Body of pancreas (tissue), 4 donors: ENCODE data around the gene CDKL1. TPM values are rescaled to one million over a fixed set of nuclear protein-coding genes. Genes with fewer than 3 reads are reported as not detected.

Source experiments
- ATAC-seq: fragments of 150-250 bp; one replicate; pipeline ENCODE4 v1.9.1; 2016
- DNase-seq, 4 donors: peaks; one replicate each; pipeline ENCODE4 v3.0.0-alpha.2; 2019
- H3K27ac ChIP-seq, 4 donors: fragments of 200-600 bp; sonication (generic); 1 replicate in 3 of 4; 2 replicates in 1 of 4; pipeline versions ENCODE4 v1.5.1 to v1.6.1; 2016 to 2019; ENCODE audit warnings: mild to moderate bottlenecking in 1 of 4, mixed read lengths in 1 of 4, moderate library complexity in 1 of 4
- H3K27me3 ChIP-seq, 2 donors: fragments of 200-600 bp; sonication (generic); one replicate each; pipeline ENCODE4 v1.6.0; 2016; ENCODE audit warnings: mild to moderate bottlenecking in 1 of 2
- H3K36me3 ChIP-seq, 2 donors: fragments of 200-600 bp; sonication (generic); replicated peaks in 1 of 2; 2 replicates each; pipeline ENCODE4 v1.5.1; 2016; ENCODE audit warnings: low read depth in 2 of 2; ENCODE audit not compliant: insufficient read depth in 1 of 2
- H3K4me1 ChIP-seq: fragments of 200-600 bp; sonication (generic); one replicate; pipeline ENCODE4 v1.6.0; 2016
- H3K4me3 ChIP-seq, 2 donors: fragments of 200-600 bp; sonication (generic); 1 replicate in 1 of 2; 2 replicates in 1 of 2; pipeline ENCODE4 v1.5.1; 2016 to 2019
- H3K9me3 ChIP-seq, 3 donors: fragments of 200-600 bp; sonication (generic); 1 replicate in 2 of 3; 2 replicates in 1 of 3; pipeline ENCODE4 v1.5.1; 2016
- POLR2A ChIP-seq, 3 donors: fragments of 450-650 bp; IDR thresholded peaks; one replicate each; pipeline ENCODE4 v1.6.1; 2016; ENCODE audit warnings: antibody characterized with exemption in 3 of 3, mild to moderate bottlenecking in 2 of 3
- WGBS, 2 donors: methylation state at CpG; one replicate each; pipeline ENCODE4 v1.1.5; 2017; 5-methylcytosine and 5-hydroxymethylcytosine counted together
- intact Hi-C: fragments of 100-400 bp; cut with DNase I; formaldehyde crosslinking; loops from one replicate; pipeline ENCODE4 v1.15.1; 2023
- total RNA-seq, 2 donors: library from RNA; depleted of rRNA; stranded (reverse); fragments of >200 nt; gene quantifications; one replicate each; pipeline ENCODE4 v1.1.0, GENCODE V29; 2016
- TF ChIP-seq, protein P1 (sequence below), 7 experiments: fragments of 450-650 bp in 4 of 7; fragments of 200-600 bp in 3 of 7; sonication (generic) in 3 of 7; IDR thresholded peaks; one replicate each; pipeline ENCODE4 v1.5.1; 2016 to 2019; ENCODE audit warnings: antibody characterized with exemption in 7 of 7

CDKL1 gene
- total RNA-seq, 2 donors from 2014 or later, result 6.2 to 7.3 TPM

DNA sequence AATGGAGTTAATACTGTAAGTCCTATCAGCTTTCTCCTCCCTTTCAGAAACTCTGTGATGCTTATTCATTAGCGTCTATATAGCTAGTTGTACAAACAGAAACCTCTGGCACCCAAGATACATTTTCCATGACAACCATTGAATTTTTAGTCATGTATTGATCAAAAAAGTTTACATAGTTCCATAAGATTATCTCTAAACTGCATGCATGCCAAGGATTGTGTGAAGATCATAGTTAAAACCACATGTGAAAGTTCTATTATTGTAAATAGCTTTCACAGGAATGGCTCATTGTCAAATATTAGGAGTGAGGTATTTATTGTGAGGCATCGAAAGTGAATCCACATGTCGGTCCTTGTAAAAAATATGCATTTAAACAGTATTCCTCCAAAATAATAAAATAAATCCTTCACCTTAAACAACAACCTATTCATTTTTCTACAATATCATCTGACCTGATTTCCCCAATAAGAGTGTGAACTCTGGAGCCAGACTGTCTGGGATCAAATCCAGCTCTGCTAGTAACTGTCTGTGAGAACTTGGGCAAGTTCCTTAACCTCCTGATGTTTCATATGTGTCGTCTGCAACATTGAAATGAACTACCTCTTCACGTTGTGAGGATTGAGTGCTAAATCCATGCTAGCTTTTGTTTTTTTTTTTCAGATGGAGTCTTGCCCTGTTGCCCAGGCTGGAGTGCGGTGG lies 10.6 kb upstream of the CDKL1 start:
- H3K4me3 ChIP-seq, result no peak overlapping the region
- 36 to 48% methylated on average over 6 of the region's 6 CpGs for WGBS, 2 donors
- intact Hi-C loops, result no loop called here
- H3K9me3 ChIP-seq, result no peaks in the 10 kb centered on the region
- peak; percentile 50 for ATAC-seq
- DNase-seq, result peak in 2 of 4 donors; percentile 22 to 29
- no peaks in the 10 kb centered on the region for H3K36me3 ChIP-seq
- H3K4me1 ChIP-seq, result no peaks in the 10 kb centered on the region
- H3K27me3 ChIP-seq, result no peaks in the 10 kb centered on the region
- H3K27ac ChIP-seq, result no peak overlapping the region
- TF ChIP-seq, protein P1, sequence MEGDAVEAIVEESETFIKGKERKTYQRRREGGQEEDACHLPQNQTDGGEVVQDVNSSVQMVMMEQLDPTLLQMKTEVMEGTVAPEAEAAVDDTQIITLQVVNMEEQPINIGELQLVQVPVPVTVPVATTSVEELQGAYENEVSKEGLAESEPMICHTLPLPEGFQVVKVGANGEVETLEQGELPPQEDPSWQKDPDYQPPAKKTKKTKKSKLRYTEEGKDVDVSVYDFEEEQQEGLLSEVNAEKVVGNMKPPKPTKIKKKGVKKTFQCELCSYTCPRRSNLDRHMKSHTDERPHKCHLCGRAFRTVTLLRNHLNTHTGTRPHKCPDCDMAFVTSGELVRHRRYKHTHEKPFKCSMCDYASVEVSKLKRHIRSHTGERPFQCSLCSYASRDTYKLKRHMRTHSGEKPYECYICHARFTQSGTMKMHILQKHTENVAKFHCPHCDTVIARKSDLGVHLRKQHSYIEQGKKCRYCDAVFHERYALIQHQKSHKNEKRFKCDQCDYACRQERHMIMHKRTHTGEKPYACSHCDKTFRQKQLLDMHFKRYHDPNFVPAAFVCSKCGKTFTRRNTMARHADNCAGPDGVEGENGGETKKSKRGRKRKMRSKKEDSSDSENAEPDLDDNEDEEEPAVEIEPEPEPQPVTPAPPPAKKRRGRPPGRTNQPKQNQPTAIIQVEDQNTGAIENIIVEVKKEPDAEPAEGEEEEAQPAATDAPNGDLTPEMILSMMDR (IDR thresholded peaks at IDR 0.05), result no peak
- no peak for TF ChIP-seq POLR2A (IDR thresholded peaks at IDR 0.05)

DNA sequence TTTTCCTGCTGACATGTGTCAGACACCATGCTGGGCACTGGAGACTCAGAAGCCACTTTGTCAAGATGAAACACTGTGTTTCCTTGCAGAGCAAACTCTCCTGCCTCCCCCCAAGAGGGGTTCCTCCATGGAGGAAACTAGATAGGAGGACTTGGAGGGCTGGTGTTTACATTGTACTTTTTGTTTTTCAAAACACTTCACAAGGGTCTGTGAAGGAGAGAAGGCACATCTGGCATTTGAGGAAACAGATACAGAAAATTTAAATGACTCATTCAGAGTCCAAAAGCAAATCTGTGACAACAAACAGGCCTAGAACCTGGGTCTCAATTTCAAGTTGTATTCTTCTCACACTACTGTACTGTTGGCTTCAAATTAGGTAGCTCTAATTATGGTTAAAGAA lies 6.7 kb upstream of the CDKL1 start:
- no peak overlapping the region for H3K27ac ChIP-seq
- intact Hi-C loops, result no loop called here
- DNase-seq (no peak), ATAC-seq (no peak)
- no peaks in the 10 kb centered on the region for H3K27me3 ChIP-seq
- TF ChIP-seq POLR2A (IDR thresholded peaks at IDR 0.05), result no peak
- TF ChIP-seq, protein P1 (IDR thresholded peaks at IDR 0.05), result no peak
- H3K4me1 ChIP-seq, result no peaks in the 10 kb centered on the region
- H3K36me3 ChIP-seq, result no peaks in the 10 kb centered on the region
- no peak overlapping the region for H3K4me3 ChIP-seq
- H3K9me3 ChIP-seq, result no peaks in the 10 kb centered on the region

DNA sequence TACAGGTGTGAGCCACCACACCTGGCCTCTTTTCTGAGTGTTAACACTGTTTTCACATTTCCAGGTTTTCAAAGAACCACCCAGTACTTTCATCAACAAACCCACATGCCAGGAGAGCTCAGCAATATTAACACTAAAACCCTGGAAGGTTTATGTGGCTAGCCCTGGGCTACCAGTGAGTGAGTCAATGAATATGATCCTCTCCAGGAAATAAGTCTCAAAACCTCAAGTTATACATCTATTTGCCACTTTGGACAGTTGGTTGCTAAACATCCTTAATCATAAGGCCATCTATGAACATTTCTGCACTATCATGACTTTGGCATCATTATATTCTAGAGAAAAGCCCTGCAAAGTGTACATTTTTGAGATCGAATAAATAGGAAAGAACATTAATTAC lies 6.3 kb upstream of the CDKL1 start:
- intact Hi-C loops, result no loop called here
- WGBS, 2 donors, result 73 to 74% methylated on average over 1 of the region's 1 CpG
- no peaks in the 10 kb centered on the region for H3K36me3 ChIP-seq
- ATAC-seq, result no peak
- H3K4me3 ChIP-seq, result no peak overlapping the region
- H3K27ac ChIP-seq, result no peak overlapping the region
- H3K27me3 ChIP-seq, result no peaks in the 10 kb centered on the region
- DNase-seq, result no peak
- H3K9me3 ChIP-seq, result no peaks in the 10 kb centered on the region
- TF ChIP-seq, protein P1 (IDR thresholded peaks at IDR 0.05), result no peak
- no peak for TF ChIP-seq POLR2A (IDR thresholded peaks at IDR 0.05)
- H3K4me1 ChIP-seq, result no peaks in the 10 kb centered on the region

DNA sequence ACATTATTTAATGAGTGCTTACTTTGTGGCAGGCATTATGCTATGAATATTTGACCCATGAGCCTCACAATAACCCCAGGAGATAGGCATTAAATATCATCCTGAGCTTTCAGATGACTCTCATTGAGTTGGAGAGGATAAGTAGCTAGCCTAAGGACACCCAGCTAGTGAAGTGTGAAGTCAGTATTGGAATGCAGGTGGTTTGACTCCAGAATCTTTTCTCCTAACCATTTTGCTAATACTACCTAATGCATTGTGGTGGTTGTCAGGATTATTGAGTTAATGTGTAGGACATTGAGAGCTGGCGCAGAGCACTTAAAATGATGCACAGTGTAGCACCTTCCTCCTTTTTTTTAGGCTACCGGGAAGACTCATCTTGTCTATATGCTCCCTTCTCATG lies 3.8 kb upstream of the CDKL1 start:
- H3K4me3 ChIP-seq, result no peak overlapping the region
- H3K36me3 ChIP-seq, result no peaks in the 10 kb centered on the region
- WGBS, 2 donors, result 91 to 94% methylated on average over 2 of the region's 2 CpGs
- intact Hi-C loops, result no loop called here
- no peaks in the 10 kb centered on the region for H3K9me3 ChIP-seq
- H3K27me3 ChIP-seq, result no peaks in the 10 kb centered on the region
- DNase-seq (no peak), ATAC-seq (no peak)
- H3K4me1 ChIP-seq, result peaks cover 12% of the 10 kb centered on the region
- TF ChIP-seq POLR2A (IDR thresholded peaks at IDR 0.05), result no peak
- TF ChIP-seq, protein P1 (IDR thresholded peaks at IDR 0.05), result no peak
- H3K27ac ChIP-seq, result no peak overlapping the region
